Effector memory CD8-positive, alpha-beta T cell (primary cell): Measurements from ENCODE around the gene LRRC27.

Experiments used
- ATAC-seq: fragments of 150-1000 bp; cut with Tn5 transposase; replicated peaks from 2 replicates; pipeline ENCODE4 v1.10.0; 2021; ENCODE audit warnings: mild to moderate bottlenecking, moderate library complexity
- DNase-seq, 3 experiments: peaks; one replicate each; pipeline ENCODE4 v3.0.0; 2021
- H3K27ac Mint-ChIP-seq, 2 donors: one replicate each; pipeline ENCODE4 v1.8.0; 2022; ENCODE audit warnings: mild to moderate bottlenecking in 2 of 2, mixed read lengths in 2 of 2, moderate library complexity in 2 of 2
- H3K27me3 Mint-ChIP-seq, 2 donors: one replicate each; pipeline ENCODE4 v1.8.0; 2022; ENCODE audit warnings: mixed read lengths in 2 of 2
- H3K36me3 Mint-ChIP-seq: one replicate; pipeline ENCODE4 v1.8.0; 2022; ENCODE audit warnings: mild to moderate bottlenecking, moderate library complexity, mixed read lengths; ENCODE audit not compliant: insufficient read depth
- H3K4me1 Mint-ChIP-seq, 2 donors: one replicate each; pipeline ENCODE4 v1.8.0; 2022; ENCODE audit warnings: low read depth in 2 of 2, mixed read lengths in 2 of 2
- H3K4me3 Mint-ChIP-seq, 2 donors: one replicate each; pipeline ENCODE4 v1.8.0; 2022; ENCODE audit warnings: mild to moderate bottlenecking in 2 of 2, mixed read lengths in 2 of 2, moderate library complexity in 2 of 2
- H3K9me3 Mint-ChIP-seq, 2 donors: one replicate each; pipeline ENCODE4 v1.8.0; 2022; ENCODE audit warnings: mixed read lengths in 2 of 2

Gene LRRC27

GRCh38 chr10:132395704-132396493, 63.9 kb downstream of the LRRC27 start:
- DNase-seq (peak in 1 of 3 experiments; percentile 20), ATAC-seq (peak; percentile 7)
- peaks cover 26% of the 10 kb centered on the region for H3K36me3 Mint-ChIP-seq
- peaks cover 7 to 12% of the 10 kb centered on the region in 2 donors for H3K9me3 Mint-ChIP-seq
- peaks cover 32 to 33% of the 10 kb centered on the region in 2 donors for H3K4me1 Mint-ChIP-seq
- H3K27ac Mint-ChIP-seq = peak overlapping the region in 1 of 2 donors; percentile 32
- H3K4me3 Mint-ChIP-seq = peak overlapping the region; percentile 13 to 47
- no peaks in the 10 kb centered on the region for H3K27me3 Mint-ChIP-seq

DNA sequence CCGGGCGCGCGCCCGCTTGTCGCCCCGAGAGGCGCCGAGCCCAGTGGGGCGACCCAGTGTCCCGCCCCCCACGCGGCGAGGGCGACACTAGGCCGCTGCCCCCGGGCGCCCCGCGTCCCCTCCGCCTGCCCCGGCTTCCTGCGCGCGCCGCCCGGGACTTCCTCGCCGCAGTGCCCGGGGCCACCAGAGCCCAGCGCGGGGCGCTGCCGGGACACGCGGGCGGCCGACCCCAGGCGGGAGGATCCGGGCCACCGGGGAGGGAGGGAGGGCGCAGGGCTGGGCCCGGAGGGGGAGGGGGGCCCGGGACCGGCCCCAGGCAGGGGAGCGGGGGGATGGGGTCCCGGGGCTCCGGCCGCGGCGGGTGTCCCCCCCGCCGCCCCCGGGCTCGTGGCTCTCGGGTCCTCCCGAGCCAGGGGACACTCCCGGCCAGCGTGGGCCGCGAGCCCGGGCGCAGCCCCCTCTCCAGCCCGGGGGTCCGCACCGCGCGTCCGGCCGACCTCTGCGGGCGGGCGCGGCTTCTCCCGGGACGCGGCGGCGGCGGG, 64.6 kb downstream of the LRRC27 start:
- H3K4me1 Mint-ChIP-seq = peaks cover 32 to 33% of the 10 kb centered on the region in 2 donors
- peak; percentile 64 to 76 (median 71) for DNase-seq
- peaks cover 7 to 12% of the 10 kb centered on the region in 2 donors for H3K9me3 Mint-ChIP-seq
- ATAC-seq = peak; percentile 75
- no peaks in the 10 kb centered on the region for H3K27me3 Mint-ChIP-seq
- H3K36me3 Mint-ChIP-seq = peaks cover 26% of the 10 kb centered on the region
- H3K4me3 Mint-ChIP-seq = peak overlapping the region; percentile 13 to 31
- H3K27ac Mint-ChIP-seq = no peak overlapping the region

DNA sequence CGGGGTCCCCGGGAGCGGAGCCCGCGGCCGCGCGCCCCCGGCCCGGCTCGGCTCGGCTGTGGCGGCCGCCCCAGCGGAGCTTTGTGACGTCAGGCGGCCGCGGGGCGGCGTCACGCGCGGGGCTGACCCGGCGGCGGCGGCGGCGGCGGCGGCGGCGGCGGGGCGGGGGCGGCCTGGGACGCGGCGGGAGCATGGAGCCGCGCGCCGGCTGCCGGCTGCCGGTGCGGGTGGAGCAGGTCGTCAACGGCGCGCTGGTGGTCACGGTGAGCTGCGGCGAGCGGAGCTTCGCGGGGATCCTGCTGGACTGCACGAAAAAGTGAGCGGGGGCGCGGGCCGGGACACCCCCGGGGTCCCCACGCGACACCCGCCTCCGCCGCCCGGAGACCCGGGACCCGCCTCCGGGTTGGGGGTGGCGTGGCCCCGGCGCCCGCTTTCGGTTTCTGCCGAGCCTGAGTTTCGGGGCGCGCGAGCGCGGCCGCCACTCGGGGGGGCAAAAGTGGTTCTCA, 65.1 kb downstream of the LRRC27 start, which contains the start of gene PWWP2B:
TSS of gene PWWP2B (plus strand) at position 165 of the 506 bp plus-strand sequence. CDS start at position 192, 27 bp downstream.
- peaks cover 5 to 7% of the 10 kb centered on the region in 2 donors for H3K9me3 Mint-ChIP-seq
- ATAC-seq (peak; percentile 52), DNase-seq (peak; percentile 57 to 62 (median 58))
- peaks cover 22% of the 10 kb centered on the region for H3K36me3 Mint-ChIP-seq
- H3K4me3 Mint-ChIP-seq = peak within 1 kb of the TSS; percentile 86 to 89
- peaks cover 29 to 31% of the 10 kb centered on the region in 2 donors for H3K4me1 Mint-ChIP-seq
- H3K27ac Mint-ChIP-seq = peak within 1 kb of the TSS; percentile 68 to 83
- H3K27me3 Mint-ChIP-seq = no peaks in the 10 kb centered on the region

DNA sequence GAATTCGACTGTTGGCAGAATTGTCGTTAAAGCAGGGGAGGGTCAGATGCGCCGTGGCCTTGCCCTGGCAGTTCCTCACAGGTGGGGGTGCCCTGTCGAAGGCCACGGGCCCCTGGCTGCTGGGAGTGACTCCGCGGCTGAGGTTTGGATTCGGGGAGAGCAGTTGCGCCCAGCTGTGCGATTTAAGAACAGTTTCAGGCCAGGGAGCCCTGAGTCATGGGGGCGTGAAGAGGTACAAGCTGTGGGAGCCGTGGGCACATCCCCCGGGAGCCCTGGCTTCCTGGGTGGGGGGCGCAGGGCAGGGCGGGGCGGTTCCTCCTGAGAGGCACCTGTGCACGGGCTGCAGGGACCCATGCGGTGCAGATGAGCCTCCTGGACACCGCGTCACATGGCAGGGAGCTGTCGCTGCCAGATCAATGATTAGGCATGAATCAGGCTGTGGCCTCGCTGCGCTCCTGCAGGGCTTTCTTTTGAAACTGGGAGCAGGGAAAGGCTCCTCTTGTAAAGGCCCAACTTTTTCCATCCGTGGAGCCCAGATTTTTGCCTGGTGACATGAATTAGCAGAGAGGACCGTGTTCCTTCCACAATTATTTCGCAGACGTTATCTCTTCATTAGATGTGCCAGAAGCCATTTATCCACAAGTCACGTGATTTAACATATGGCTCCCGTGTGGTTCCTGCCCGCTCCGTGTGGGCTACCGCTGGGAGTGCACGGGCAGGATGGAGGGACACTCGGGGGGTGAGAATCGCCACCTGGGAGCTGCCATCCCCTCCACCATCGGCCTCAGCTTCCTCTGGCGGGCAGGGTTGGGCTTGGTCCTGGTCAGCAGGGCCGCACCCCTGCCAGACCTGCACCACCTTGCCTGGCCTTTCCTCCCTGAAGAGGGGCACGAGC, 65.9 kb downstream of the LRRC27 start:
- Mint-ChIP-seq H3K27me3 (no peaks in the 10 kb centered on the region), H3K4me3 (peak overlapping the region; percentile 86 to 89), H3K9me3 (no peaks in the 10 kb centered on the region), H3K36me3 (peaks cover 17% of the 10 kb centered on the region), H3K27ac (peak overlapping the region; percentile 68 to 83), H3K4me1 (peaks cover 23 to 25% of the 10 kb centered on the region in 2 donors)
- ATAC-seq (peak; percentile 9), DNase-seq (peak in 1 of 3 experiments; percentile 31)

GRCh38 chr10:132398566-132398991, 66.6 kb downstream of the LRRC27 start:
- Mint-ChIP-seq H3K27ac (no peak overlapping the region), H3K36me3 (peaks cover 17% of the 10 kb centered on the region), H3K27me3 (no peaks in the 10 kb centered on the region), H3K4me1 (peaks cover 19 to 21% of the 10 kb centered on the region in 2 donors), H3K9me3 (no peaks in the 10 kb centered on the region), H3K4me3 (peak overlapping the region; percentile 86 to 89)
- DNase-seq = no peak
- ATAC-seq = no peak

DNA sequence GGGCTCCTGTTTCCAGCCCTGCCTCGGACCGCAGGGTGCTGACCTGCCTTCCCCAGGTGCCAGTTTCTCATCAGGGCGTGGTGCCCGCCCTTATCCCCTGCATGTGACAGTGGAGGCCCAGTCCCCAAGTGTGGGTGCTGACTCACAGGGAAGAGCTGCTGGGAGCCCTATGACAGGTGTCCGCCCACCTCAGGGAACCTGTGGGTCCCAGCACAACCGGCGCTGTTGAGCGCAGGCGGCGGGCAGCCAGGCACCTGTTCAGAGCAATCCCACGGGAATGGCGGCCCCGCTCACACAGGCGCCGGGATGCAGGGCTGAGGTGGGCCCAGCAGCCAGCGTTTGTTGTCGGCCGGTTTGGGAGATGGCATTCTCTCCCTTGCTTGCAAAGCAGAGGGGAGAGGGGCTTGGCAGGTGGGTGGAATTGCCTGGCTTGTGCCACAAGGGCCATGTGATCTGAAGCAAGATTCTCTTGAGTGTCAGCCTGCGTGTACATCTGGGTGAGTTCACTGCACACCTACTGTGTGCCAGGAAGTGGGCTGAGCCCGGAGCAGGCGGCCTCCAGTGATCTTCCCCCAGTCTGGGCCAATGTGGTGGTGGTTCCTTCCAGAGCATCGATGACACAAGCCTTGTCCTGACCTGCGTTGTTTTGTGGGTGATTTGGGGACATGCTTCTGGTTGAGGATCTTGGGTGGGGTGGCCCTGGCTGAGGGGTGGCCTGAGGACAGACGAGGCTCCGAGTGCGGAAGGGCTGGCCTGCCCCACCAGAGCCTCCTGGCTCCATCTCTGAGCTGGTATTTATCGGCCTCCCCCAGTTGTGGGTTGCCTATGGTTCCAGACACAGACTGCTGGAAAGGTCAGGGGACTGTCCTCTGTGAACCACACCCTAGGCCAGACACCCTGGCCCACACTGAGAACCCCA, 67.4 kb downstream of the LRRC27 start:
- no peak for DNase-seq
- Mint-ChIP-seq H3K36me3 (peaks cover 19% of the 10 kb centered on the region), H3K27me3 (no peaks in the 10 kb centered on the region), H3K4me1 (peaks cover 14 to 19% of the 10 kb centered on the region in 2 donors), H3K4me3 (peak overlapping the region; percentile 86 to 89), H3K9me3 (no peaks in the 10 kb centered on the region), H3K27ac (peak overlapping the region; percentile 26 to 35)
- no peak for ATAC-seq

DNA sequence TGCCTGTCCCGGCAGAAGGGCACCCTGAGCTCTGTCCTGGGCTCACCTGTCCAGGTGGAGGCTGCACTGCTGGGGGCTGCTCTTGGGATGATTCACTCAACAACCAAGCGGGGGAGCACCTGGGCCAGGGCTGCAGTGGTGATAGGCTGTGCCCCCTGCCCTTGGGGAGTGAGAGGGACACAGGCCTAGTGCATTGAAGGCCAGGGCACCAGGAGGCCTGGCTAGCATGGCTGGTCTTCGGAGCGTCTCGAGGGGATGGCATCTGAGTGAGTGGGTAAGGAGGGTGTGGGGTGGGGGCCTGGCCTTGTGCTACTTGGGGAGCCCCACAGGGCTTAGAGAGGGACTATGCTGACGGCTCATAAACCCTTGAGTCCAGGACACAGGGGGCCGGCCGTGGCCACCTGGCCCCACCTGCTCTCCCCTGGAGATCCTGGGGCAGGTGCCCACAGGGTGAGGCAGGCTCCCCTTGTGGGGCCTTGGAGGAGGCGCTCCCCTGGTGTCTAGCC, 68.1 kb downstream of the LRRC27 start:
- ATAC-seq (no peak), DNase-seq (no peak)
- Mint-ChIP-seq H3K27me3 (no peaks in the 10 kb centered on the region), H3K4me1 (peaks cover 10 to 19% of the 10 kb centered on the region in 2 donors), H3K4me3 (peak overlapping the region; percentile 25 to 89), H3K9me3 (no peaks in the 10 kb centered on the region), H3K36me3 (peaks cover 18% of the 10 kb centered on the region), H3K27ac (peak overlapping the region; percentile 26 to 35)

GRCh38 chr10:132400547-132401151, 68.7 kb downstream of the LRRC27 start:
- H3K4me3 Mint-ChIP-seq = no peak overlapping the region
- H3K9me3 Mint-ChIP-seq = no peaks in the 10 kb centered on the region

DNA sequence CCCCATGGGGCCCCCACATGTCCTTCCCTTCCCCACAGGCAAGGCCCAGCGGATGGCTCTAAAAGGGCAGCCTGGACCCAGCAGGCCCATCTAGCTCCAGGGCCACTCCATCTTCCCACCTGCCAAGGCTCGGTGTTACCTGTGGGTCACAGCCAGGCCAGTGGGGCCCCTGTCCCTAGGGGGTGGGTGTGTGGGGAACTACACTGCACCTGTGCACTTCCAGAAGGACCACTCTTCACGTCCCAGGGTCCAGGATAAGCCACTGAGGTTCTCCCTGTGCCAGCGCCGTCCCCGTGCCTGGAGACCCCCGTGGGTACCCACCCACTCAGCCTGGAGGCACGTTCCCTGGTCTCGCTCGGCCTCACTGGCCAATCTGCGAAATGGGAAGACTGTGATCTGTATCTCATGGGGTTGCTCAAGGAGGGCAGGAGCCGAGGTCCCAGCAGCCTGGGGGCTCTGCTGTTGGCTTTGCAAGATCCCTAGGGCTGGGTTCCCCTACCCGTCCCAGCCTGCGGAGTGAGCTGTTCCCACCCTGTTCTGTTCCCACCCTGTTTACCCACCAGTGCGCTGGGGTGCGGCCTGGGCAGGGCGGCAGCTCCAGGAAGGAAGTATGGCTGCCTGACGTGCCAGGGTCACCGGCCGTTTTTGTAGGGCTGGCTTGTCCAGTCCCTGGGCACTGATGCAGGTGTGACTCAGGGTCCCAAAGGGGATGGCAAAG, 69.6 kb downstream of the LRRC27 start:
- ATAC-seq (no peak), DNase-seq (no peak)
- Mint-ChIP-seq H3K27ac (peak overlapping the region in 1 of 2 donors; percentile 12), H3K27me3 (no peaks in the 10 kb centered on the region), H3K4me1 (peaks cover 13 to 19% of the 10 kb centered on the region in 2 donors), H3K36me3 (peaks cover 24% of the 10 kb centered on the region), H3K4me3 (no peak overlapping the region), H3K9me3 (no peaks in the 10 kb centered on the region)

More at GRCh38 chr10:132400547-132401151, 68.7 kb downstream of the LRRC27 start:
- Mint-ChIP-seq H3K4me1 (peaks cover 11 to 19% of the 10 kb centered on the region in 2 donors), H3K27ac (no peak overlapping the region), H3K36me3 (peaks cover 22% of the 10 kb centered on the region), H3K27me3 (no peaks in the 10 kb centered on the region)
- no peak for DNase-seq
- no peak for ATAC-seq

GRCh38 chr10:132402781-132403241, 70.8 kb downstream of the LRRC27 start:
- no peaks in the 10 kb centered on the region for H3K27me3 Mint-ChIP-seq
- H3K4me1 Mint-ChIP-seq = peaks cover 16 to 23% of the 10 kb centered on the region in 2 donors
- H3K36me3 Mint-ChIP-seq = peaks cover 27% of the 10 kb centered on the region
- H3K9me3 Mint-ChIP-seq = no peaks in the 10 kb centered on the region
- DNase-seq (no peak), ATAC-seq (no peak)
- H3K4me3 Mint-ChIP-seq = no peak overlapping the region
- no peak overlapping the region for H3K27ac Mint-ChIP-seq

GRCh38 chr10:132403511-132404168, 71.6 kb downstream of the LRRC27 start:
- H3K27ac Mint-ChIP-seq = no peak overlapping the region
- no peaks in the 10 kb centered on the region for H3K9me3 Mint-ChIP-seq
- H3K4me3 Mint-ChIP-seq = no peak overlapping the region
- H3K36me3 Mint-ChIP-seq = peaks cover 27% of the 10 kb centered on the region
- ATAC-seq = no peak
- no peaks in the 10 kb centered on the region for H3K27me3 Mint-ChIP-seq
- DNase-seq = no peak
- H3K4me1 Mint-ChIP-seq = peaks cover 16 to 26% of the 10 kb centered on the region in 2 donors
